HT1080 (cell line): ENCODE data around the gene CBLB. TPM values are rescaled to one million over a fixed set of nuclear protein-coding genes. Genes with fewer than 3 reads are reported as not detected.

Experiments
- DNase-seq: peaks from one replicate; pipeline ENCODE4 v3.0.0-alpha.2; 2015; ENCODE audit warnings: low read depth
- total RNA-seq: library from RNA; depleted of rRNA; stranded (reverse); fragments of >200 nt; shearing (Covaris generic); gene quantifications from 2 replicates; pipeline ENCODE4 v1.2.3, GENCODE V29; 2014

Gene CBLB
- total RNA-seq, 1 experiment from 2014 or later, result 5.1 TPM

- no peak for DNase-seq
Measured at GRCh38 chr3:105707009-105707408, 161.8 kb downstream of the CBLB start.

- DNase-seq, result no peak
Measured at GRCh38 chr3:105704726-105705410, 163.9 kb downstream of the CBLB start.

- no peak for DNase-seq
Measured at GRCh38 chr3:105700575-105700974, 168.2 kb downstream of the CBLB start.

- DNase-seq, result no peak
Measured at GRCh38 chr3:105691633-105692032, 177.2 kb downstream of the CBLB start.

GRCh38 chr3:105691053-105691452 lies 177.8 kb downstream of the CBLB start:
- no peak for DNase-seq

GRCh38 chr3:105688821-105689220 lies 180.0 kb downstream of the CBLB start:
- no peak for DNase-seq

GRCh38 chr3:105686278-105686897 lies 182.4 kb downstream of the CBLB start:
- DNase-seq, result peak; percentile 30

GRCh38 chr3:105679951-105680350 lies 188.9 kb downstream of the CBLB start:
- DNase-seq, result no peak

DNA sequence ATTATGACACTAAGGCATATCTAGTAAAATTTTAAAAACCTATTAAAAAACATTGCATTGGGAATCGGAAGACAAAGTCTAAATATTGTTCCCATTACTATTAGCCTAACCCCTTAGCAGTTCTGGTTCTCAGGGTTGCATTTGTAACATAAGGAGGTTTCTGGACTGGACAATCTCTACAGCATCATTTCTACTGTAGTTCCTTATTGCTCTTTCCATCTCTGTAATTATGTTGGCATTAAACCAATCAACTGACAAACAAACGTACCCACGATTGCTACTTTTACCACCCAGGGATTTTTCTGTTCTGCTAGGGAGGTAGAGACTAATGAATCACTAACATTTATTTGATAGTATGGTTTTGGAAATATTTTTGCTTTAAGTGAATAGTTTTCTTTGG lies 190.8 kb downstream of the CBLB start:
- DNase-seq, result no peak

DNA sequence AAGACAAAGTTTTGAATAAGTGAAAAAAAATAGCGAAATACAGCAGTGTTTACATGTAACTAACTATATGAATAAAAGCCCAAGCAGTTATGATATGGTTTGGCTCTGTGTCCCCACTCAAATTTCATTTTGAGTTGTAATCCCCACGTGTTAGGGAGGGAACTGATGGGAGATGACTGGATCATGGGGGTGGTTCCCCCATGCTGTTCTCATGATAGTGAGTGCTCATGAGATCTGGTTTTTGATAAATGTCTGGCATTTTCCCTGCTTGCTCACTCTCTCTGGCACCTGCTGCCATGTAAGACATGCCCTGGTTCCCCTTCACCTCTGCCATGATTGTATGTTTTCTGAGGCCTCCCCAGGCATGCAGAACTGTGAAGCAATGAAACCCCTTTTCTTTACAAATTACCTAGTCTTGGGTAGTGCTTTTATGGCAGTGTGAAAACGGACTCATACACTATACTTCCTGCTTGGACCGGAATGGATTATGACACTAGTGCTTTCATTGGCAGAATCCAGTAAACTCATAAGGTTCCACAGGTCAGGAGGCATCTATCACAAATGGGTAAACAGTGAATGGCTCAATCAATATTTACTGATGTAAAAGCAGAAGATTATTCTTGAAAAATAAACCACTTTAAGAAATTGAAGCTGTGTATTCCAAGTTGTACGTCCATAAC lies 192.1 kb downstream of the CBLB start:
- DNase-seq, result no peak

GRCh38 chr3:105674437-105675065 lies 194.3 kb downstream of the CBLB start:
- no peak for DNase-seq

DNA sequence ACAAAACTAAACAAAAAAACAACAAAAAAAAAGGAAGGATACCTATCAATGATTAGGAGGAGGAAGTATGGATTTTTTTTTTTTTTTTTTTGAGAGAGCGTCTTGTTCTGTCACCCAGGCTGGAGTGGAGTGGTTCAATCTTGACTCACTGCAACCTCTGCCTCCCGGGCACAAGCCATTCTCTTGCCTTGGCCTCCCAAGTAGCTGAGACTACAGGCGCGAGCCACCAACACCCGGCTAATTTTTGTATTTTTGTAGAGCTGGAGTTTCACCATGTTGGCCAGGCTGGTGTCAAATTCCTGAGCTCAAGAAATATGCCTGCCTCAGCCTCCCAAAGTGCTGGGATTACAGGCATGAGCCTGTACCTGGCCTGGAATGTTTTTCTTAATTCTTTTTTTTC lies 195.8 kb downstream of the CBLB start:
- no peak for DNase-seq

DNA sequence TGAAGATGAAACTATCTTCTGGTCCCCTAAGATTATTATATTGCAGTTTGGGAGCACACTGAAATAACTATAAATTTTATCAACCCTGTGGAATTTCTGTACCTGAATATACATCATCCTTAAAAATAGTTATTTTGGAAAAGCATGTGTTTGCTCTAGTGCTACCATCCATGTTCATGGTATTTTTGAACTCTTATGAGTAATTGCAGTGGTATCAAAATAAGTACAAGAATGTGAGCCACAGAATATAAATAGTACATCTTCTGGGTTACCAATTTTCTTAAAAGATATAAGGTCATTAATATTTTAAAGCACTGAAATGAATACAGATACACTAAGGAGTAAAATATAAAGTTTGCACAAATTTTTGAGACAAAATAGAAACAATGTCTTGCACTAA lies 206.5 kb downstream of the CBLB start:
- DNase-seq, result no peak

- no peak for DNase-seq
Measured at GRCh38 chr3:105661461-105661860, 207.4 kb downstream of the CBLB start.

DNA sequence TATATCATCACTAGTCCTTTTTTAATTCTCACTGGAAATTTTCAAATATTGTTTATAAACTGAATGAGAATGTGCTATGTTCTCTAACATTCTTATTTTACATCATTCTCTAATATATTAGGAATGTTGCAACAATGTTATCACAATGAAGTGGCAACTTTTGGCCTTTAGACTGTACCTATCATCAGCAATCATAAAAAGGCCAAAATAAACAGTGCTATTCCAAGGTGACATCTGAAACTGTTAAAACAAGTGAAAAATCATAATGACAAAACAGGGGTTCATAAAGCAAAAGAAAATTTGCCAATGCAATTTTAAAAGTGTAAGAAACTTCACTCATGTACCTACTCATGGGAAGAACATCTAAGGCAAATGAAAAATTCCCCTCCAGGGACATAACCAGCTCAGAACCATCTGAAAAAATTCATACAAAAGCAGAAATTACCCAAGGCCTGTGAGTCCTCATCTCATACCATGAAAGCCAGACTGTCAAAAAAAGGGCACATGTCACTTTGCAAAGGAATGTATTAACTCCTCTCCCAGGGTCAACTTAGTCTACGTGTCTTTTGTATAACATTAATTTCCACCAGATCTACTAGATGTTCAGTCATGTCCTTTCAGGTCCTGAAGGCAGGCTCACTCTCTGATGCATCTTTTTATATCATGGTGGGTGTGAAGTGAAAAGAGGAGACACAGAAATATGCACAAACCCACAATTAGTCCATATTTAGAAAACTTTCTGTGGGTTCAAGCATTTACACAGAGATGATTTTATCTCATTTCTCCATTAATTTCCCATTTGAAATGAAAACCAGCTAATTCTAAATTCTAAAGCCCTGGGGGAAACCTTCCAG lies 211.9 kb downstream of the CBLB start:
- DNase-seq, result no peak

DNA sequence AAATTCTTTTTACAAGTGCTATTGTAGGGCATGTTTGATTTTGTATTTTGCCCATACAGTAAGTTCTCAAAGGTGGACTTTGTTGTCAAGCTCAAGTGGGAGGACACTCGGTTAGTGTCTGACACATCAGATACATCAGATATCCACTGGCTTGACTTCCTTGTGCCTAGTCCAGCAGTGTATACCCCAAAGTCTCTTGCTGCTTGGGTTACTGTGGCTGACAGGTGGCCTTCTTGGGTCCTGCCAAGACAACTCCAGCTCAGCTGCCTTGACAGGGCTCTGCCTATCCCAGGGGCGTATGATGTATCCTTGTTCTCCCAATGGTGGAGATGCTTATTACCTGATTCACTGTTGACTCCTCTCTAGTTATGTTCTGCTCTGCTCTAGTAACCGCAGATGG lies 214.9 kb downstream of the CBLB start:
- no peak for DNase-seq

DNA sequence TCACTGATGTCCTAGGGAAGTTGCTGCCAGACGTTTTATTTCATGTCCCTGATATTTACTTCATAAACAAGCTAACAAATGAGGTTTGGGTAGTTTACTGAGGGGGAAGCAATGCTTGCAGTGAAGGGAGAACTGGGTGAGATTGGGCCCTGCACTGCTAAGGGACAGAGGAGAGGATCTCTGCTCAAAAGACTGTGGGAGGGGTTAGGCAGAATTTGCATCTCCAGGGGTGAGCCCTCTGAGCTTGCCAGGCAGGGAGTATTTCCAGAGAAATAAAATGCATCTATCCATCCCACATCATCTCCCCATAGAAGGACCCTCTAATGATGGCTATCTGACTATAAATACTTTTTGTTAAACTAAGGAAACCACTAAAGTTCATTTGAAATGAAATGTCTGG lies 215.6 kb downstream of the CBLB start:
- DNase-seq, result no peak

DNA sequence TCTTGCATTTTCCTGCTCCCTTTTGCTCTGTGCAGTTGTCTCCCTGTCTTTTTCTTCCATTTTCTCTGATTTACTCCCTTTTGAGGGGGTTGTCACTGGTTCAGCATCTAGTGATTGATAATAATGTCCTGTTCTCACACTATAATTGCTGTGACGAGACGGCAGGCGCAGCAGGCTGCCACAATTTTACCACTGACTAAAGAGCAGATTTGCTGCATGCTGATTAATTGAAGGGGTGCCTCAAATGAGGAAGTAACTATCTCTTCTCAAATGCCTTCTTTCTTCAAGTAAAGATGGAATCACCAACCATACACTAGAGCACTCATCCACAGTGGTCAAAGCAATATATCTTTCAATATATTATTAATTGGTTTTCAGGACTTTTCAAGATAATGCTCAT lies 219.3 kb downstream of the CBLB start:
- no peak for DNase-seq

DNA sequence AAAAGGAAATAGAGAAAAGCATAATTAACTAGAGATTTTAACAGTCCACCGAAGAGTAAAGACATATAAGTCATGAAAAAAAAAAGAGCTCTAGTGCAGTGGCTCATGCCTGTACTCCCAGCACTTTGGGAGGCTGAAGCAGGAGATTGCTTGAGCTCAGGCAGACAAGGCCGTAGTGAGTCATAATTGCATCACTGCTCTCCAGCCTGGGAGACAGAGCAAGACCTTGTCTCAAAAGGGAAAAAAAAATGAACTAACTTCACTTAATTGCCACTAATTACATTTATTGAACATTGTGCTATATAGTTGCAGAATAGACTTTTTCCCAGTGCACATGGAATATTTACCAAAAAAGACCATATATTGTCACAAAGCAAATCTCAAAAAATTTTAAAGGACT lies 221.8 kb downstream of the CBLB start:
- DNase-seq, result peak; percentile 96

- DNase-seq, result no peak
Measured at GRCh38 chr3:105639131-105639530, 229.7 kb downstream of the CBLB start.

DNA sequence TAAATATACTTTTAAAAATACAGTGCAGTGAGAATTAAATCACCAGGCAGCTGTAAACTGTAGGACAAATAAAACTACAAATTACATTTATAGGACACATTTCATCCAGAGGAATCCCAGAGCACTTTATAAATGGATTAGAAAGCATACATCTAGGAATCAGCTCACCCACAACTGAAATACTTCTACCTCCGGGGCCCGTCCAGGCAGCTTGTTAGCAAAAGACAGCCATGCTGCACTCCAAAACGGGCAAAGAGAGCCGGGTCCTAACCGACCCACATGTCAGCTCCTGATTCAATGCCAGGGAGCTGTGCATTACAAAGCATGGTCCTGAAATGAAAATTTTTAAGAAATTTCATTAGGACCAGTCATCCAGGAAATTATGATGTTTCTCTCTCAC lies 234.1 kb downstream of the CBLB start:
- DNase-seq, result no peak
